Islet of Langerhans (tissue), 1 donor: ENCODE results near the gene LRRC4B.
"Not testable (repeated sequence)": the region's sequence is repeated elsewhere in the genome, so short reads cannot be mapped to it uniquely, and the experiment has no call there.

Source experiments
- FAIRE-seq: peaks from one replicate; lab custom pipeline; 2011; peaks lifted over from hg19 to GRCh38; lab: Jason Lieb, UNC

LRRC4B gene, protein sequence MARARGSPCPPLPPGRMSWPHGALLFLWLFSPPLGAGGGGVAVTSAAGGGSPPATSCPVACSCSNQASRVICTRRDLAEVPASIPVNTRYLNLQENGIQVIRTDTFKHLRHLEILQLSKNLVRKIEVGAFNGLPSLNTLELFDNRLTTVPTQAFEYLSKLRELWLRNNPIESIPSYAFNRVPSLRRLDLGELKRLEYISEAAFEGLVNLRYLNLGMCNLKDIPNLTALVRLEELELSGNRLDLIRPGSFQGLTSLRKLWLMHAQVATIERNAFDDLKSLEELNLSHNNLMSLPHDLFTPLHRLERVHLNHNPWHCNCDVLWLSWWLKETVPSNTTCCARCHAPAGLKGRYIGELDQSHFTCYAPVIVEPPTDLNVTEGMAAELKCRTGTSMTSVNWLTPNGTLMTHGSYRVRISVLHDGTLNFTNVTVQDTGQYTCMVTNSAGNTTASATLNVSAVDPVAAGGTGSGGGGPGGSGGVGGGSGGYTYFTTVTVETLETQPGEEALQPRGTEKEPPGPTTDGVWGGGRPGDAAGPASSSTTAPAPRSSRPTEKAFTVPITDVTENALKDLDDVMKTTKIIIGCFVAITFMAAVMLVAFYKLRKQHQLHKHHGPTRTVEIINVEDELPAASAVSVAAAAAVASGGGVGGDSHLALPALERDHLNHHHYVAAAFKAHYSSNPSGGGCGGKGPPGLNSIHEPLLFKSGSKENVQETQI

DNA sequence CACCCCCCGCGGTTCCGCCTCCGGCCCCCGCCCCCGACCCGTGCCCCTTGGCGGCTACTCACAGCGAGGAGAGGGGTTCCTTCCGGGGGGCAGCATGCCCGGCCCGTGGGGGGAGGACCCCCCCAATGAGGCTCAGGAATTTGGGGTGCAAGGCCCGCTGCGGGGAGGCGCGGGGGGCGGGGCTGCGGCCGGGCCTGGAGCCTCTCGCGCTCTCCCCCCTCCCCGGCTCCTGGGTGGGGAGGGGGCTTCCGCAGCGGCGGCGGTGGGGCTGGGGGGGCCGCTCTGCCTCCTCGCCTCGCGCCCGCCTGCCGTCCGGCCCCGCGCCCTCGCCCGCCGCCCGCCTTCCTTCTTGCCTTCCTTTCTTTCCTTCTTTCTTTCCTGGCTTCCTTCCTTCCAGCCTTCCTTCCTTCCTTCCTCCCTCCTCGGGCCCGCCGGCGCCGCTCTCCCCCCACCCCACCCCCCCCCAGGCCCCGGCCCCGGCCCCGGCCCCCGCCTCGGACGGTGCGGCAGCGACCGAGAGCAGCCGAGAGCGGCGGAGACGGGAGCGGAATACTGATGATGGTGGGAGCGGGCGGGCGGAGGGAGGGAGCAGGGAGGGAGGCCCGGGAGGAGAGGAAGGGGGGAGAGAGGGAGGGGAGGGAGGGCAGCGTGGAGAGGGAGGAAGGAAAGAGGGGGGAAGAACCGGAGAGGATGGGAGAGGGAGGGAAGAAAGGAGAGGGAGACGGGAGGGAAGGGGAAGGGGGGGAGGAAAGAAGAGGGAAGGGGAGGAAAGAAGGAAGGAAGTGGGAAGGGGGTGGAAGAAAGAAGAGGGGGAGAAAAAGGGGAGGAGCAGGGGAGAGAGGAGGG lies at the start of gene LRRC4B:
Gene LRRC4B, minus strand, starts transcription at position 554 of the 846 bp plus-strand sequence. CDS start 19,597 bp downstream, outside the sequence.
- FAIRE-seq = no peak

DNA sequence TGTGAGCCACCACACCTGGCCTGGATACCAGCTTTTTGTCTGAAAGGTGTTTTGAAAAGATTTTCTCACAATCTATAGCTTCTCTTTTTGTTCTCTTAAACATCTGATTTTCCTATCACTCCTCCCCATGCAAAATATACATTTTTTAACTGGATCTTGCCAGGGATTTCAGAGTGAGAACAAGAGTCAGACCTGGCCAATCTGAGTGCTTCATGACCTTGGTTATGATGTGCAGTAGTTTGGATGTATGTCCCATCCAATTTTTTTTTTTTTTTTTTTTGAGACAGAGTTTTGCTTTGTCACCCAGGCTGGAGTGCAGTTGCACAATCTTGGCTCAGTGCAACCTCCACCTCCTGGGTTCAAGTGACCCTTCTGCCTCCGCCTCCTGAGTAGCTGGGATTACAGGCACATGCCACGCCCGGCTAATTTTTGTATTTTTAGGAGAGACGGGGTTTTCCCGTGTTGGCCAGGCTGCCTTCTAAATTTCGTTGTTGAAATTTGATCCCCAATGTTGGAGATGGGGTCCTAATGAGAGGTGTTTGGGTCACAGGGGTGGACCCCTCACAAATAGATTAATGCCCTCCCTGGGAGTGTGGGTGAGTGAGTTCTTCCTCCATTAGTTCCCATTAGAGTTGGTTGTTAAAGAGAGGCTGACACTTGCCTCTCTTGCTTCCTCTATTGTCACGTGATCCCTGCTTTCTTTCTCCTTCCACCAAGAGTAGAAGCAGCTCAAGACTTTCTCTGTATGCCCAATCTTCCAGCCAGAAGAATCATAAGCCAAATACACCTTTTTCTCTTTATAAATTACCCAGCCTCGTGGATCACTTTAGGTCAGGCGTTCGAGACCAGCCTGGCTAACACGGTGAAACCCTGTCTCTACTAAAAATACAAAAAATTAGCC lies 44.5 kb upstream of the LRRC4B start:
- not testable (repeated sequence) for FAIRE-seq

DNA sequence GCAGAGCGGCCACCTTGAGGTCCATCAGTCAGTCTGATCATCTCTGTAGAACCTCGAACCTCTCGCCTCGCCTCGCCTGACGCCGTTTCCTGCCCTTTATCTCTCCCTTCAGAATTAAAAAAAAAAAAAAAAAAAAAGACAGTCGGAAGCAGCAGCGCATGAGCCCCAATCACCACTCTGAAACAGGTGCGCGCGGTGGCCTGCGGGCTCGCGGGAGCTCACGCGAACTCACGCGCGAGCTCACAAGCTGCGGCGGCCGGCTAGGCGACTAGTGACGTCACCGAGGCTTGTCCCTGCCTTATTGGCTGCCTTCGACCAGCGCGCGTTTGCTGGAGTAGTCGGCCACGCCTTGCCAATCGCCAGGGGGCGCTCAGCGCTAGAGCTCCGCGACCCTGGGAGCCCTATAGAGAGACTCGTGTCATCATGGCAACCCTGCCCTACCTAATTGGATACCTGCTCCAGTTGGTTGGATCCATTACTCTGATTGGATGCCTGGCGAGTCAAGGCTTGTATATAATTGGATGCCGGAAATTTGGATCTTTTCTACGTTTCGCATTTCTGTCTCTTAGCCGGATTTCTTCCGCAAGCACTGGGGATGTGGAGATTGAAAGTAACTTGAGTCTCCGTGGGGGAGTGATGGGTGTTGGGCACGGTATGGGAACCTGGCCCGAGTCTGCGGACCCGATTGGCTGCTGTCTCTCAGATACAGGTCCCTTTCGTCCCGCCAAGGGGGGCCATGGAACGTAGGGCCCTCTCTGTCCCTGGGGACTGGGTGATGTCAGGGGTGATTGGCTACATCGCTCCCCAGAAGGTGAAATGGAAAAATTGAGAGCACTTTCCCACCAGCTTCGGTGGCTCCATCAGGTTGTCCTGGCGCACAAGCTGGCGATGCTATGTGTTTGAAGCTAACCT lies 39.9 kb upstream of the LRRC4B start:
- FAIRE-seq = no peak

DNA sequence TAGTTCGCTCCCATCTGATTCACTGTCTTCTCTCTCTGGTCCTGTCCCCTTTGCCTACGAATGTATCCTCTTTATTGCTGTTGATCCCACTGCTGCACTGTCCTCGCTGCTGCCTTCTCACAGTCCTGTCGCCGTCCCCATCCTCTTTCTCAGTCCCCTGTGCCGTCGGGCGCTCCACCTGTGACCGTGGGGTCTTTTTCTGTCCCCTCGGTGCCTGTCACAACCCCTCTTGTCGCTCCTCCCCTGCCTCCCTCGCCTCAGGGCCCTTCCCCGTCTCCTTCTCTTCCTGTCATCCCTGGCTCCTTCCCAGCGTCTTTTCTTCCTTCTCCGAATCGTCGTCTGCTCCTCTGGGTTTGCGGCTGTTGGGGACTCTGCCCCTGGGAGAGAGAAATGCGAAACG lies 39.2 kb upstream of the LRRC4B start:
- no peak for FAIRE-seq

DNA sequence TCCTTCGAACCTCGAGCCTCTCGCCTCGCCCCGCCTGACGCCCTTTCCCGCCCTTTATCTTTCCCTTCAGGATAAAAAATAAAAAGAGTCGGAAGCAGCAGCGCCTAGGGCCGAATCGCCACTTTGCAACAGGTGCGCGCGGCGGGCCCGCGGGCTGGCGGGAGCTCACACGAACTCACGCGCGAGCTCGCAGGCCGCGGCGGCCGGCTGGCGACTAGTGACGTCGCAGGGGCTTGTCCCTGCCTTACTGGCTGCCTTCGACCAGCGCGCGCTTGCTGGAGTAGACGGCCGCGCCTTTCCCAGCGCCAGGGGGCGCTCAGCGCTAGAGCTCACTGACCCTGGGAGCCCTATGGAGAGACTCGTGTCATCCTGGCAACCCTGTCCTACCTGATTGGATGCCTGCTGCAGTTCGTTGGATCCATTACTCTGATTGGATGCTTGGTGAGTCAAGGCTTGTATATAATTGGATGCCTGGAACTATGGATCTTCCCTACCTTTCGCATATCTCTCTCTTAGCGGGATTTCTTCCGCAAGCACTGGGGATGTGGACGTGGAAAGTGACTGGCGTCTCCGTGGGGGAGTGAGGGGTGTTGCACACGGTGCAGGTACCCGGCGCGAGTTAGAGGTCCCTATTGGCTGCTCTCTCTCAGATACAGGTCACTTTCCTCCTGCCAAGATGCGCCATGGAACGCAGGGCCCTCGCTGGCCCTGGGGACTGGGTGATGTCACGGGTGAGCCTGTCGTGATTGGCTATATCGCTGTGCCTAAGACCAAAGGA lies 38.0 kb upstream of the LRRC4B start:
- FAIRE-seq = not testable (repeated sequence)

DNA sequence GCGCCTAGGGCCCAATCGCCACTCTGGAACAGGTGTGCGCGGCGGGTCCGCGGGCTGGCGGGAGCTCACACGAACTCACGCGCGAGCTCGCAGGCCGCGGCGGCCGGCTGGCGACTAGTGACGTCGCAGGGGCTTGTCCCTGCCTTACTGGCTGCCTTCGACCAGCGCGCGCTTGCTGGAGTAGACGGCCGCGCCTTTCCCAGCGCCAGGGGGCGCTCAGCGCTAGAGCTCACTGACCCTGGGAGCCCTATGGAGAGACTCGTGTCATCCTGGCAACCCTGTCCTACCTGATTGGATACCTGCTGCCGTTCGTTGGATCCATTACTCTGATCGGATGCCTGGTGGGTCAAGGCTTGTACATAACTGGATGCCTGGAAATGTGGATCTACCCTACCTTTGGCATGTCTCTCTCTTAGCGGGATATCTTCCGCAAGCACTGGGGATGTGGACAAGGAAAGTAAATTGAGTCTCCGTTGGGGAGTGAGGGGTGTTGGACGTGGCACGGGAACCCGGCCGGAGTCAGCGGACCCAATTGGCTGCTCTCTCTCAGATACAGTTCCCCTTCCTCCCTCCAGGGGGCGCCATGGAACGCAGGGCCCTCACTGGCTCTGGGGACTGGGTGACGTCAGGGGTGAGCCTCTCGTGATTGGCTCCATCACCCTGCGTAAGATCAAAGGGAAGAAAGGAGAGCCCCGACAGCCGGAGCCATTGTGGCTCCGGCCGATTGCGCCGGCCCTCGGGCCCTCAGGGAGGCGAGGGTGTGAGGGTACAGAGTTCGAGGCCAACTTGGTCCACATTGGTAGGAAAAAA lies 36.2 kb upstream of the LRRC4B start:
- not testable (repeated sequence) for FAIRE-seq

DNA sequence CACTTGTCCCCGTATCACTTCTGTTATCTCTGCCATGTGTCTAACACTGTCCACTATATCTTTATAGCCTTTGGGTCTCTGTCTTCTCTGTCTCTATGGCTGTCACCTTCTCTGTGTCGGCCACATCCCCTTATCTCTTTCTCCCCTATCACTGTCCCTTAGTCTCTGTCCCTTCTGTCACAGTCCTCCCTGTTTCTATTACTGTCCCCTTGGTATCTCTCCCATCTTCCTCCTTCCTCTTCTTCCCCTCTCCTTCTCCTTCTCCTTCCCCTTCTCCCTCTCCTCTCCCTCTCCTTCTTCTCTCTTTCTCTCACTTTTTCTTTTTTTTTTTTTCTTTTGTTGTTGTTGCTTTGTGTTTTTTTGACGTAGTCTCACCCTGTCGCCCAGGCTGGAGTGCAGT lies 34.7 kb upstream of the LRRC4B start:
- no peak for FAIRE-seq

DNA sequence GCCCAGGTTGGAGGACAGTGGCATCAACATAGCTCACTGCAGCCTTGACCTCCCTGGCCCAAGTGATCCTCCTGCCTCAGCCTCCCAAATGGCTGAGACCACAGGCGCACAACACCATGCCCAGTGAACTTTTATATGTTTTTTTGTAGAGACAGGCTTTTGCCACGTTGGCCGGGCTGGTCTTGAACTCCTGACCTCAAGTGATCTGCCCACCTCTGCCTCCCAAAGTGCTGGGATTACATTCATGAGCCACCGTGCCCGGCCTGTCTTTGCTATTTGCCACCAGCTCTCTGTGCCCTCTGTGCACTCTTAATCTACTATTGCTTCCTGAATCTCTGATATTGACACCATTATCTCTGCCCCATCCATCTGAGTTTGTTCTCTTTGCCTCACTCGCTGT lies 34.3 kb upstream of the LRRC4B start:
- no peak for FAIRE-seq

DNA sequence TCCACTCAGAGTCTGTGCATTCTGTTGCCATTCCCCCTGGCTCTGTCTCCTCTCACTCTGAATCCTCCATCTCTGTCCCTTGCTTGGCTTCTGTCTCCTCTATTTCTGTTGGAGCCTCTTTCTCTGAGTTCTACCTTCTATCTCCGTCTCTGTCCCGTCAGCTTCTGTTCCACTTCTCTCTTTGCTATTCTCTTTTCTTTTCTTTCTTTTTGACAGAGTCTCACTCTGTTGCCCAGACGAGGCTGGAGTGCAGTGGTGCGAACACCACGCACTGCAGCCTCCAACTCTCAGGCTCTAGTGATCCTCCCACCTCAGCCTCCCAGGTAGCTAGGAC lies 33.8 kb upstream of the LRRC4B start:
- FAIRE-seq = no peak

DNA sequence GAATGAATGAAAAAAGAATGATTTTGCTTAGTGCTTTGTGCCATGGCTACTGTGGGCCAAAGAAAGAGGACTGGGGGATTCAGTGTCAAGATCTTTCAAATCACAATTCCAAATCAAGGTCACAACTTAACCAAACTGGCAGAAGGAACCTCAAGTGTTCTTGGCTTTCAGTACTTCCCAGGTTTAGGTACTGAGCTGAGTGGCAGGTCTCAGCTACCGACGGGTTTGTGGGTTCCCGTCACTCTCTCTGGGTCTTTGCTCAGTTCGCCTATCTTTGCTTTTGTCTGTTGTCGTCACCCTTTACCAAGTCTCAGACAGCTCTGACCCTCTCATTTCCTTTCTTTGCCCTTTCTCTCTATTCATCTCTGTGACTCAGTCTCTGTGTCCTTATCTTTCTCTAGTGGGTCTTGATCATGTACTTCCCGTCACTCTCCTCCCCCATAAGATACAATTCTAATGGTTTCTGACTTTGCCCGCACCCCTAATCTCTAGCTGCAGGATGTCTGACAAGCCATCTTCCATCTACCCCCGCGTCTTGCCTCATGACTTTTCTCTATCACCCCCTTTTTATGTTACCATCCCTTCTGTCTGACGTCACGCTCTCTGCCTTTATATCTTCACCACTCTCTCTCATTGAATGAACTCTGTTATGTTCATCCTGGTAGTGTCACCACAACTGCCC lies 33.3 kb upstream of the LRRC4B start:
- FAIRE-seq = no peak

DNA sequence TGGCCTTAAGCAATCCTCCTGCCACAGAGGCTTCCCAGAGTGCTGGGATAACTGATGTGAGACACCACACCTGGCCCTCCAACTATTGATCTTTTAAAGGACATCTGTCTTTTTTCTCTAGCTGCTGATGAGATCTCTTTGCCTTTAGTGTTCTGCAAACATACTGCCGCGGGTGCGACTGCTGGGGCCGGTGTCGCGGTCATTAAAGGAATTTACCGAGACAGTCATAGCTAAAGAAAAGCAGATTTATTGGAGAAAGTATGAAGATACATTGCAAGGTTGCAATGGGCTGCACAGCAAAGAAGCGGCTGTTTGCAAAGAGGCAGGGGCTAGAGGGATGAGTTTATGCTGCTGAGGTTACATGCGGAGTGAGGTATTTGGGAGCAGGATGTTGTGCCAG lies 31.2 kb upstream of the LRRC4B start:
- no peak for FAIRE-seq

DNA sequence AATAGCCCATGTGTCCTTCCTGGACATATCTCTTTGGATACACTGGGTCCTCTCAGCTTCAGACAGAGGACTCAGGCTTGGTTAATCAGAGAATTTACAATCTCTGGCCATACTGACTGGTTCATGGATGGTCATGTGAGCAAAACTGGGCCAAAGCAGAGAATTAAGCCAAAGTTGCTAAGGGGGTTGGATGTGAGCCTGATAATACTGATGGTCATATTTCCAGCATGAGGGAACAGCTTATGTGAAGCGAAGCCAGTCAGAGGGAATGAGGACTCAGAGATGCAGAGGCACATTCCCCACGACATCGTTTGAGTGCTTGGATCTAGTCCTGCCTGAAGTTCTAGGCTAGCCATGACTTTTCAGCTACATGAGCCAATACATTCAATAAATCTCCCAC lies 22.0 kb upstream of the LRRC4B start:
- no peak for FAIRE-seq

DNA sequence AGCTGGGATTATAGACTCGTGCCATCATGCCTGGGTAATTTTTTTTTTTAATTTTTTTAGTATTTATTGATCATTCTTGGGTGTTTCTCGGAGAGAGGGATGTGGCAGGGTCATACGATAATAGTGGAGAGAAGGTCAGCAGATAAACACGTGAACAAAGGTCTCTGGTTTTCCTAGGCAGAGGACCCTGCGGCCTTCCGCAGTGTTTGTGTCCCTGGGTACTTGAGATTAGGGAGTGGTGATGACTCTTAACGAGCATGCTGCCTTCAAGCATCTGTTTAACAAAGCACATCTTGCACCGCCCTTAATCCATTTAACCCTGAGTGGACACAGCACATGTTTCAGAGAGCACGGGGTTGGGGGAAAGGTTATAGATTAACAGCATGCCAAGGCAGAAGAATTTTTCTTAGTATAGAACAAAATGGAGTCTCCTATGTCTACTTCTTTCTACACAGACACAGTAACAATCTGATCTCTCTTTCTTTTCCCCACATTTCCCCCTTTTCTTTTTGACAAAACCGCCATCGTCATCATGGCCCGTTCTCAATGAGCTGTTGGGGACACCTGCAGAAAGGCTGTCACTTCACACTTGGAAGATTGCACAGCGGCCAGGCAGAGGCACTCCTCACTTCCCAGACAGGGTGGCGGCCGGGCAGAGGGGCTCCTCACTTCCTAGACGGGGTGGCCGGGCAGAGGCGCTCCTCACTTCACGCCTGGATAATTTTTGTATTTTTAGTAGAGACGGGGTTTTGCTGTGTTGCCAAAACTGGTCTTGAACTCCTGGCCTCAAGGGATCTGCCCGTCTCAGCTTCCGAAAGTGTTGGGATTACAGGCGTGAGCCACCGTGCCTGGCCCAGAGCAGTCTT lies 13.8 kb upstream of the LRRC4B start:
- not testable (repeated sequence) for FAIRE-seq

DNA sequence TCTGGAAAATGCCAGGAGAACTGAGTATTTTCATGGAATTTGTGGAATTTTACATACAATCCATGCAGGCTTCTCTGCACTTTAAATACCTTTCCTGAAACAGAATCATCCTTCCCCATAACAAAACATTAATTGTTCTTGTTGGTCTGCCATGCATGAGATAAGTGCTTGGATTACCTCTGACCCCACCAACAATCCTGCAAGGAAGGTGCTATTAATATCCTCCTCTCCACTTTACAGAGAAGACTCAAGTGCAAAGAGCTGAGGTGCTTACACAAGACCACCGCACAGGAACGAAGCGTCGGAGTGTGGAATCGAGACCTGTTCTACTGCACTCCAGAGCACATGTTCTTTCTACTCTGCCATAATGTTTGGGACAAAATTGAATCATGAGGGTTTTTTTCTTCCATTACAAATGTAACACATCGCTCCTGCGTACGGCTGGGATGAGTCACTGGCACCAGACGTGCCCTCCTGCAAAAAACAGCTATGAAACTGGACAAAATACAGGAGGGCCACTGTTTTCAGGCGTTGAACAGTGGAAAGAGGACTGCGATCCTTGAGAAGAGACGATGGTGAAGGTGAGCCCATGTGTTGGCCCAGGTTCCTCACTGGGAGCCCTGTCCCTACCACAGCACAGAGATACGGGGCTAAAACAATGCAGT lies 12.9 kb upstream of the LRRC4B start:
- FAIRE-seq = no peak

DNA sequence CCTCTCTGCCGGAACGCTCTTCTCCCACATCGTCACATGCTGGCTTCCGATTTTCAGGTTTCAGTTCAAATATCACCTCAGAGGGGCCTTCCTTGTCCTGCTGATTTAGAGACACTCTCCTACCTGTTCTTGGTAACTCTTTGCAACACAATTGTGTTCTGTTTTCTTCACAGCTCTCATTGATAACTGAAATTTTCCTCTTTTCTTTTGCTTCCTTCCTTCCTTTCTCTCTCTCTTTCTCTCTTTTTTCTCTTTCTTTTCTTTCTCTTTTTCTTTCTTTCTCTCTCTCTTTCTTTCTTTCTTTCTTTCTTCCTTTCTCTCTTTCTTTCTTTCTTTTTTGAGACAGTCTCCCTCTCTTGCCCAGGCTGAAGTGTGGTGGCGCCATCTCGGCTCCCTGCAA lies 12.0 kb upstream of the LRRC4B start:
- FAIRE-seq = no peak

DNA sequence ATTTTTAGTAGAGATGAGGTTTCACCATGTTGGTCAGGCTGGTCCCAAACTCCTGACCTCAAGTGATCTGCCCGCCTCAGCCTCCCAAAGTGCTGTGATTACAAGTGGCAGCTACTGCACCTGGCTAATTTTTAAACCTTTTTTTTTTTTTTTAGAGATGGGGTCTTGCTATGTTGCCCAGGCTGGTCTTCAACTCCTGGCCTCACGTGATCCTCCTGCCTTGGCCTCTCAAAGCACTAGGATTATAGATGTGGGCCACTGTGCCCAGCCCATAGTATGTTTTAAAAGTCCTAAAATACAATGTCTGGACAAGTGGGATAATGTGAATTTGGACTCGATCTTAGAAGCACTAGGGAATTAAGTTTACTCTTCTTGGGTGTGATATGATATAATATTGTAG lies 8.5 kb upstream of the LRRC4B start:
- not testable (repeated sequence) for FAIRE-seq
